ENCODE results near the gene PCMTD2.

The PCMTD2 gene

DNA sequence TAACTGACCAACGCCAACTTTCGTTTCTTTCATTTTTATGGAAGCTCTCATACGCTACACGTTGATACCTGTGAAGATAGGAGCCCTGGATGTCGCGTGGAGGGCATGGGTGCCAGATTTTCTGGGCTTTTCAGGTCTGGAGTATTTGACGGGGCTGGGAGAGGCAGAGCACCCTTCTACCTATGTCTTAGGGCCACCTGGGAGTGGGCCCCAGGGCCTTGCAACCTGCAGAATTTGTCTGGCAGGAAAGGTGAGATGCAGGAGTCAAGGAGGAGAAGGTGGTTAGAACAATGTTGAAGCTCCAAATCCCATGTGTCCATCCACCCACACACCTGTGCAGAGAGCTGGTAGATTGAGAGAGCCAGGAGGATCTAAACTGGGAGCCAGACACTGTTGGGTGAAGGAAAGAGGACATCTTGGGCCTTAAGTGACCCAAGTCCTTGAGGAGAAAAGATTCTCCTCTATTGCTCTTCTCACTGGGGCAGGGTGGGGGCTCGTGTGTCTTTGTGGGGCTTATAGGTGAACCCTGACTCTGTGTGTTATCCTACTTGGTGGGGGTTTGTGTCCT is 27.4 kb upstream of the PCMTD2 start:
- H3K4me3 ChIP-seq (replicated peaks in 1 of 2; ENCODE audit: low read depth in 2 of 2, low read length in 2 of 2), result no peak overlapping the region
- TF ChIP-seq, protein P1, sequence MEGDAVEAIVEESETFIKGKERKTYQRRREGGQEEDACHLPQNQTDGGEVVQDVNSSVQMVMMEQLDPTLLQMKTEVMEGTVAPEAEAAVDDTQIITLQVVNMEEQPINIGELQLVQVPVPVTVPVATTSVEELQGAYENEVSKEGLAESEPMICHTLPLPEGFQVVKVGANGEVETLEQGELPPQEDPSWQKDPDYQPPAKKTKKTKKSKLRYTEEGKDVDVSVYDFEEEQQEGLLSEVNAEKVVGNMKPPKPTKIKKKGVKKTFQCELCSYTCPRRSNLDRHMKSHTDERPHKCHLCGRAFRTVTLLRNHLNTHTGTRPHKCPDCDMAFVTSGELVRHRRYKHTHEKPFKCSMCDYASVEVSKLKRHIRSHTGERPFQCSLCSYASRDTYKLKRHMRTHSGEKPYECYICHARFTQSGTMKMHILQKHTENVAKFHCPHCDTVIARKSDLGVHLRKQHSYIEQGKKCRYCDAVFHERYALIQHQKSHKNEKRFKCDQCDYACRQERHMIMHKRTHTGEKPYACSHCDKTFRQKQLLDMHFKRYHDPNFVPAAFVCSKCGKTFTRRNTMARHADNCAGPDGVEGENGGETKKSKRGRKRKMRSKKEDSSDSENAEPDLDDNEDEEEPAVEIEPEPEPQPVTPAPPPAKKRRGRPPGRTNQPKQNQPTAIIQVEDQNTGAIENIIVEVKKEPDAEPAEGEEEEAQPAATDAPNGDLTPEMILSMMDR (IDR thresholded peaks at IDR 0.05; ENCODE audit: low read depth, low read length), result no peak
- no peak for DNase-seq (ENCODE audit: low read depth in 2 of 2)

DNA sequence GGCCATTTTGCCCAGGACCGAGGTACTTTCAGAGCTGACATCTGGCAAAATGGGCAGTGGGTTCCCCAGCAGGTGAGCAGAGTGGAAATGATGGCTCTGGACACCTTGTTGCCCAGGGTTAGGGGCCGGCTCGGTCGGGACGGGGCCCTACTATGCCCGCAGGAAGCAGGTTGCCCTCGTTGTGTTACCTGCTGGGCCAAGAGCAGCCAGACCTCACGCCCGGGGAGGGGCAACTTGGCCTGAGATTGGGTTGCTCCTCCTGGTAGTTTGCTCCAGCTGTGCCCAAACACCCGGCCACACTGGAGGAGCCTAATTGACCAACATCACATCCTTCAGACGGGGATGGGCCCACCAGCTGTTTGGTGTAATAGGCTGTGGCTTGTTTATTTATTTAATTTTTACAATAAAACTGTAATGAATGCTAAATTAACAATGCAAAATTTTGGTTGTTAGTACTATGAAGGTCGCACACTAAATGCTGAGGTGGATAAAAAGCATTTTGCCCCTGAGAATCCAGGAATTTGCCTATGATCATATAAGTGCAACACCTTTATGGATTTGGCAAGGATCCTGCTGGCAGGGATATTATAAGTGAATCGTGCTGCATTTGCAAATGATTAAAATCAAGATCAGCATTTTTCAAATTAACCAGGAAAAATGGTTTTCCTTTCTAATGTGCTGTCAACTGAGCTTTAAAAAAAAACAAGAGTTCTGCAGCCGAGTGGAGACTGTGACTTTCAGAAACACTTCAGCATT is 26.6 kb upstream of the PCMTD2 start:
- no peak for DNase-seq (ENCODE audit: low read depth in 2 of 2)
- no peak overlapping the region for H3K4me3 ChIP-seq (replicated peaks in 1 of 2; ENCODE audit: low read depth in 2 of 2, low read length in 2 of 2)
- TF ChIP-seq, protein P1 (IDR thresholded peaks at IDR 0.05; ENCODE audit: low read depth, low read length), result no peak

DNA sequence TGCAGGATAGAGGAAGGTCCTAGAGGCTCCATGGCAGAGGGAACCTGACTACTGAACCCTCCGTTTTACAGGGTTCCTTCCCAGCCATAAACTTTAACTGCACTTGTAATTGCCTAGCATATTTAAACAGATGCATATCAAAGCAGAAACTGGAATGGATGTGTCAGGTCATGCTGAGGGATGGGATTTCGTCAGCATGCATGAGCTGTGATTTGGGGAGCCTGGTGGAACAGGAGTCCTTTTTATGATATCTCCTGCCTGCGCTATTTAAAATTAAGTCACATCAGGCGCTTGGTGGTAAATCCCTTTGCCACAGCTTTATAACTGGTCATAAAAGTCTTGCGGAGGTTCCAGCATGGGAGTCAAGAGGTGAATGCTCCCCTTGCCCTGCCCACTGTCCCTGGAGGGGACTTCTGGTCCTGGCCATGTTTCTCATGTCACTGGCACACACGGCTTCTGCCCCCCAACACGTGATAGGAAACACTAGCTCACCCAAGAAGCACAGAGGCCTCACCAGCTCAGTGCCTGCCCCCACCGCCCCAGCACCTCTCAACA is 26.0 kb upstream of the PCMTD2 start:
- TF ChIP-seq, protein P1 (IDR thresholded peaks at IDR 0.05; ENCODE audit: low read depth, low read length), result no peak
- DNase-seq (ENCODE audit: low read depth in 2 of 2), result no peak
- no peak overlapping the region for H3K4me3 ChIP-seq (replicated peaks in 1 of 2; ENCODE audit: low read depth in 2 of 2, low read length in 2 of 2)

DNA sequence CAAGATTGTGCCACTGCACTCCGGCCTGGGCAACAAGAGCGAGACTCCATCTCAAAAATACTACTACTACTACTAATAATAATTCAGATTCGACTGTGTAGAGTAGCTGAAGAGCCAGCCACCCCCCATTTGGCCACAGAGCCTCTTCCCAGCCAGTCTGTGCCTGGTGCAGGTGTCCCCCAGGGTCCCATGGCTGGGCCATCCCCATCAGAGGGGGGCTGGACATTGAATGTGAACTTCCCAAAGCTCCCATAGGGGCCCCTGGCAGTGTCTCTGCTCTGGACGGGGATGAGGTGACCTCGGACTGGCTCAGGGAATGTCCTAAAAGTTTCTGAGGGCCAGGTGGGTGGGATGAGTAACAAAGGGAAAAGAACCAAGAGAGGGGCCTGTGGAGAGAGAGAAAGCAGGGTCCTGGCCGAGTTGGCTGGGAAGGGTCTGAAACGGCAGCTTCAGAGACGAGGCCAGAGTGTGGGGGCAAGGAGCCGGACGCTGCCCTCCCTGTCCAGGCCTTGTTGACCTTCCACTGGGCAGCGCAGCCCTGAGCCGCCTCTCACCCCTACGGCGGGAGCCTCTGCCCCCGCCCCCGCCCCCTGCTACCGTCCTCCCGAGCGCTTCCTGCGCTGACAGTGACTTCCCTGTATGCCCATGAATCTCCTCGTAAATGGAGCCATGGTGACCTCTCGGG is 24.9 kb upstream of the PCMTD2 start:
- TF ChIP-seq, protein P1 (IDR thresholded peaks at IDR 0.05; ENCODE audit: low read depth, low read length), result no peak
- no peak for DNase-seq (ENCODE audit: low read depth in 2 of 2)
- H3K4me3 ChIP-seq (replicated peaks in 1 of 2; ENCODE audit: low read depth in 2 of 2, low read length in 2 of 2), result no peak overlapping the region

DNA sequence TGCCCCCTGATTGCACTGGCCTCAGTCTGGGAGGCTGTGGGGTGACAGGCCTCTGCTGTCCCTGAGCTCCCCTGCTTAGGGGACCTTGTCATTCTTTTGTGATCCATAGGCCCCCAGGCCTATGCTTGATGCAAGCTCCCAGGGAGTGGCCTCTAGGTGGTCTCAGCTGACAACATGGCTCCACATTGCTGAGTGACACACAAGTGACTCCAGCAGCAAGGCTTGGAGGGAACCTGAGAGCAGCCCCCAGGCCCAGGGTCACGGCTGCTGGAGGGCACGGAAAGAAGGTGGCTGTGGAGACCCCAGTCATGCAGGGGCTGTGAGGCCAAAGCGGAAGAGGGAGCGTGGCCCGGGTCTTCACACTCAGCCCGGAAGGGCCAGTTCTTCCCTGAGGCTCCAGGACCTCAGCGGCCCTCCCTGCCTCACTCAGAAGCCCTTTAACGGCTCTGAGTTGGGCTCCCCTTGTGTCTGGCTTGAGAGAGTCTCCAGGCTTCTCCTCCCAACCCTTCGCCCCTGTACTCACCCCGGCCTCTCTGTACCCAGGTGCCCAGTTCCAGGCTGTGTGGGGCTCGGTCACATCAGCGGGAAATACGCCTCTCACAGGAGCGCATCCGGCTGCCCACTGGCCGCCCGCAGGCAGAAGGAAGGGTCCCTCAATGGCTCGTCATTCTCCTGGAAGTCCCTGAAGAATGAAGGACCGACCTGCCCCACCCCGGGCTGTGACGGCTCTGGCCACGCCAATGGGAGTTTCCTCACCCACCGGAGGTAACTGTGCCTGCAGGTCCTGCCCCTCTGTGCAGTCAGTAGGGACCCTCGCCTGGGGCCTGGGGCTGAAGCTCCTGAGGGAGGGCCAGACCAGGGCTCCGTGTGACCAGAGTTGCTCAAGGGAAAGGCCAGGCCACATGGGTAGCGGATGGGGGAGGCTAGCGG is 23.7 kb upstream of the PCMTD2 start:
- no peak for DNase-seq (ENCODE audit: low read depth in 2 of 2)
- no peak overlapping the region for H3K4me3 ChIP-seq (replicated peaks in 1 of 2; ENCODE audit: low read depth in 2 of 2, low read length in 2 of 2)
- TF ChIP-seq, protein P1 (IDR thresholded peaks at IDR 0.05; ENCODE audit: low read depth, low read length), result no peak

DNA sequence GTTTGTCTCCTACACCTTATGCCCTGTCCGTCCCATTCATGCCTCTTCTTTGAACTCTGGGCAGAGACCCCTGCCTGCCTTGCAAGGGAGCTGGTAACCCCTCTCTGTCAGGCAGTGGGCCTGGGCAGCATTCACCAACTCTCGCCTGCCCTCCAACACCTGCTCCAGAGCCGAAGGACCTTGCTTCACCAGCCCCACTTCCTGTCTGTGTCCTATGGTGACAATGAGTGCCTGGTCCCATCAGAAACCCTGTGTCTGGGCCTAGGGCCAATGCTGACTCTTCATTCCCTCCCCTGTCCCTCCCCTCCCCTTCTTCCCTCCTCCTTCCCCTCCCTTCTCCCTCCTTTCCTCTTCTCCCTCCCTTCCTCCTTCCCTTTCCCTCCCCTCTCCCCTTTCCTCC is 22.8 kb upstream of the PCMTD2 start:
- TF ChIP-seq, protein P1 (IDR thresholded peaks at IDR 0.05; ENCODE audit: low read depth, low read length), result no peak
- no peak overlapping the region for H3K4me3 ChIP-seq (replicated peaks in 1 of 2; ENCODE audit: low read depth in 2 of 2, low read length in 2 of 2)

More for the DNA sequence above, 22.8 kb upstream of the PCMTD2 start:
- no peak for DNase-seq (ENCODE audit: low read depth in 2 of 2)

All from cardiac fibroblast (primary cell).